H1 (cell line): ENCODE measurements around the gene TPD52L2. TPM values are rescaled to one million over a fixed set of nuclear protein-coding genes. Genes with fewer than 3 reads are reported as not detected.
"Not testable (repeated sequence)": the region's sequence is repeated elsewhere in the genome, so short reads cannot be mapped to it uniquely, and the experiment has no call there.

ENCODE experiments used
- CTCF ChIA-PET: fragments of 300-600 bp; sonication (Branson Sonifier 250); formaldehyde crosslinking; loops from one replicate; lab custom pipeline; 2021; ENCODE audit not compliant: partially characterized antibody; lab: Charles Lee
- POLR2A ChIA-PET: fragments of 300-600 bp; sonication (Branson Sonifier 250); formaldehyde crosslinking; loops from one replicate; lab custom pipeline; 2021; ENCODE audit warnings: inconsistent platforms; ENCODE audit not compliant: partially characterized antibody; lab: Charles Lee
- DNase-seq, 2 experiments: peaks; one replicate each; pipeline versions ENCODE4 v3.0.0 to v3.0.0-alpha.2; 2010 to 2022; ENCODE audit warnings: low spot score in 2 of 2, low read depth in 1 of 2, mixed read lengths in 1 of 2
- FAIRE-seq: peaks from 2 replicates; lab custom pipeline; 2011; peaks lifted over from hg19 to GRCh38; lab: Jason Lieb, UNC
- H2AFZ ChIP-seq: 2 replicates; pipeline ENCODE4 v1.8.1; 2012; ENCODE audit warnings: low read length, inconsistent platforms
- H2AK5ac ChIP-seq: 2 replicates; pipeline ENCODE4 v1.6.1; 2013; ENCODE audit warnings: low read depth, low read length
- H2BK120ac ChIP-seq: replicated peaks from 2 replicates; pipeline ENCODE3; 2013; ENCODE audit warnings: low read depth, low read length, inconsistent platforms
- H2BK12ac ChIP-seq: 2 replicates; pipeline ENCODE4 v1.6.1; 2013; ENCODE audit warnings: low read depth, low read length
- H2BK15ac ChIP-seq: 2 replicates; pipeline ENCODE4 v1.6.1; 2013; ENCODE audit warnings: low read length
- H2BK20ac ChIP-seq: 2 replicates; pipeline ENCODE4 v1.6.1; 2013; ENCODE audit warnings: low read length
- H2BK5ac ChIP-seq: 2 replicates; pipeline ENCODE4 v1.6.1; 2013; ENCODE audit warnings: low read depth, low read length
- H3K14ac ChIP-seq: 2 replicates; pipeline ENCODE4 v1.6.1; 2013; ENCODE audit warnings: inconsistent platforms; ENCODE audit not compliant: insufficient read length
- H3K18ac ChIP-seq: 2 replicates; pipeline ENCODE4 v1.6.1; 2013; ENCODE audit warnings: low read length; ENCODE audit errors: extremely low read depth
- H3K23ac ChIP-seq: 2 replicates; pipeline ENCODE4 v1.6.1; 2013; ENCODE audit warnings: inconsistent platforms; ENCODE audit not compliant: insufficient read length
- H3K23me2 ChIP-seq: 2 replicates; pipeline ENCODE4 v1.6.1; 2013; ENCODE audit warnings: low read depth, low read length
- H3K27ac ChIP-seq: 2 replicates; pipeline ENCODE4 v1.6.1; 2011; ENCODE audit warnings: low read depth, low read length, inconsistent platforms
- H3K27me3 ChIP-seq, 4 experiments: replicated peaks in 1 of 4; 1 replicate in 1 of 4; 2 replicates in 3 of 4; pipeline versions ENCODE4 v1.6.1 to v1.8.1; 2011 to 2013; ENCODE audit warnings: low read length in 3 of 4, mild to moderate bottlenecking in 3 of 4, inconsistent platforms in 2 of 4, mixed read lengths in 2 of 4, moderate library complexity in 1 of 4; ENCODE audit not compliant: control insufficient read depth in 3 of 4, insufficient read depth in 3 of 4; ENCODE audit errors: extremely low read depth in 1 of 4
- H3K36me3 ChIP-seq, 4 experiments: 2 replicates each; pipeline versions ENCODE4 v1.6.1 to v1.8.1; 2011 to 2013; ENCODE audit warnings: mild to moderate bottlenecking in 4 of 4, low read length in 3 of 4, moderate library complexity in 2 of 4, control low read depth in 1 of 4, inconsistent platforms in 1 of 4; ENCODE audit not compliant: insufficient read depth in 4 of 4, control insufficient read depth in 2 of 4
- H3K4ac ChIP-seq: replicated peaks from 2 replicates; pipeline ENCODE3; 2013; ENCODE audit warnings: low read length, low read depth, mixed read lengths, inconsistent platforms; ENCODE audit not compliant: insufficient read length
- H3K4me1 ChIP-seq, 4 experiments: replicated peaks in 1 of 4; 1 replicate in 1 of 4; 2 replicates in 3 of 4; pipeline versions ENCODE4 v1.6.1 to v1.8.1; 2011 to 2013; ENCODE audit warnings: low read length in 3 of 4, inconsistent platforms in 2 of 4, mixed read lengths in 1 of 4; ENCODE audit not compliant: insufficient read depth in 4 of 4, control insufficient read depth in 3 of 4
- H3K4me2 ChIP-seq, 2 experiments: 2 replicates each; pipeline versions ENCODE4 v1.6.1 to v1.8.1; 2011 to 2013; ENCODE audit warnings: low read depth in 2 of 2, low read length in 2 of 2, control low read depth in 1 of 2, inconsistent platforms in 1 of 2, mild to moderate bottlenecking in 1 of 2; ENCODE audit not compliant: insufficient read depth in 1 of 2
- H3K4me3 ChIP-seq, 4 experiments: fragments of 200-600, 300-600 bp in 1 of 4; sonication (generic), shearing (Covaris generic), sonication (Bioruptor Twin) in 1 of 4; 2 replicates each; pipeline versions ENCODE4 v1.5.1 to v1.8.1; 2011 to 2016; ENCODE audit warnings: low read length in 4 of 4, low read depth in 3 of 4, control low read depth in 2 of 4, inconsistent platforms in 2 of 4, mild to moderate bottlenecking in 2 of 4, mixed read lengths in 1 of 4, moderate library complexity in 1 of 4; ENCODE audit not compliant: insufficient read depth in 2 of 4; ENCODE audit errors: extremely low read depth in 1 of 4
- H3K56ac ChIP-seq: replicated peaks from 2 replicates; pipeline ENCODE3; 2013; ENCODE audit warnings: low read depth, mild to moderate bottlenecking, mixed read lengths, low read length, inconsistent platforms; ENCODE audit not compliant: insufficient read length
- H3K79me1 ChIP-seq: 2 replicates; pipeline ENCODE4 v1.6.1; 2013; ENCODE audit warnings: low read depth, low read length, control low read depth
- H3K79me2 ChIP-seq, 2 experiments: 2 replicates each; pipeline versions ENCODE4 v1.6.1 to v1.8.1; 2012 to 2013; ENCODE audit warnings: low read length in 2 of 2, mild to moderate bottlenecking in 2 of 2, inconsistent platforms in 1 of 2; ENCODE audit not compliant: insufficient read depth in 2 of 2, control insufficient read depth in 1 of 2
- H3K9ac ChIP-seq, 4 experiments: replicated peaks in 1 of 4; 1 replicate in 1 of 4; 2 replicates in 3 of 4; pipeline versions ENCODE4 v1.6.1 to v1.8.1; 2011 to 2013; ENCODE audit warnings: low read depth in 3 of 4, low read length in 3 of 4, control low read depth in 2 of 4, mild to moderate bottlenecking in 2 of 4, moderate library complexity in 2 of 4, inconsistent platforms in 1 of 4; ENCODE audit errors: extremely low read depth in 1 of 4
- H3K9me3 ChIP-seq, 2 experiments: 2 replicates each; pipeline versions ENCODE4 v1.6.1 to v1.8.1; 2012 to 2013; ENCODE audit warnings: mild to moderate bottlenecking in 2 of 2, moderate library complexity in 2 of 2, control low read depth in 1 of 2, inconsistent platforms in 1 of 2, low read depth in 1 of 2, low read length in 1 of 2, mixed read lengths in 1 of 2; ENCODE audit not compliant: insufficient read depth in 2 of 2
- H4K20me1 ChIP-seq, 2 experiments: replicated peaks in 1 of 2; 2 replicates each; pipeline versions ENCODE3 to v1.8.1; 2011 to 2013; ENCODE audit warnings: inconsistent platforms in 2 of 2, low read length in 2 of 2, mild to moderate bottlenecking in 1 of 2; ENCODE audit not compliant: insufficient read depth in 2 of 2, control insufficient read depth in 1 of 2
- H4K5ac ChIP-seq: 2 replicates; pipeline ENCODE4 v1.6.1; 2013; ENCODE audit warnings: low read length, low read depth, mixed read lengths, inconsistent platforms; ENCODE audit not compliant: insufficient read length
- H4K8ac ChIP-seq: 2 replicates; pipeline ENCODE4 v1.8.0; 2013; ENCODE audit warnings: mild to moderate bottlenecking, moderate library complexity, low read length, inconsistent platforms; ENCODE audit not compliant: insufficient read depth; ENCODE audit errors: extremely low read depth
- H4K91ac ChIP-seq: replicated peaks from 2 replicates; pipeline ENCODE3; 2013; ENCODE audit warnings: low read length, mixed read lengths, inconsistent platforms; ENCODE audit not compliant: insufficient read length
- EP300 ChIP-seq, 2 experiments: IDR thresholded peaks; 1 replicate in 1 of 2; 2 replicates in 1 of 2; pipeline ENCODE4 v1.6.1; 2011 to 2012; ENCODE audit warnings: low read depth in 2 of 2, low read length in 2 of 2, mild to moderate bottlenecking in 2 of 2, borderline replicate concordance in 1 of 2, inconsistent platforms in 1 of 2, moderate library complexity in 1 of 2
- WGBS, 2 experiments: shearing (Covaris generic) in 1 of 2; methylation state at CpG; one replicate each; pipeline versions ENCODE4 v1.1.6 to v1.1.7; 2013 to 2015; ENCODE audit warnings: low lambda C conversion rate in 2 of 2, mixed read lengths in 2 of 2, inconsistent platforms in 1 of 2, low coverage in 1 of 2, missing lambda C conversion rate in 1 of 2; ENCODE audit not compliant: insufficient replicate concordance in 2 of 2, insufficient coverage in 1 of 2, insufficient read length in 1 of 2; ENCODE audit errors: extremely low coverage in 1 of 2, missing lambda C conversion rate in 1 of 2; 5-methylcytosine and 5-hydroxymethylcytosine counted together
- polyA plus RNA-seq, 7 experiments: library from polyadenylated mRNA; depleted of rRNA in 3 of 7; stranded (reverse) in 5 of 7; unstranded in 2 of 7; fragments of >200 nt in 5 of 7; fragments of 200-250 nt in 2 of 7; gene quantifications; 1 replicate in 5 of 7; 2 replicates in 1 of 7; 4 replicates in 1 of 7; pipeline versions ENCODE4 v1.2.1 to v1.2.3, GENCODE V29; 2011 to 2013; ENCODE audit warnings: missing spikeins in 2 of 7, mixed read lengths in 2 of 7
- total RNA-seq: library from RNA; stranded (reverse); fragmentation: NEBNext Ultra II Directional; extraction: Animal tissue kit (Norgen Biotek cat#: 25700); gene quantifications from 2 replicates; pipeline ENCODE4 v1.2.1, GENCODE V29; 2021

The TPD52L2 gene
- total and polyA plus RNA-seq, 2 of the 8 experiments (the other 6 are each of a cell fraction or from before 2014, with no cell fraction given), result 77.1 to 80.2 TPM

DNA sequence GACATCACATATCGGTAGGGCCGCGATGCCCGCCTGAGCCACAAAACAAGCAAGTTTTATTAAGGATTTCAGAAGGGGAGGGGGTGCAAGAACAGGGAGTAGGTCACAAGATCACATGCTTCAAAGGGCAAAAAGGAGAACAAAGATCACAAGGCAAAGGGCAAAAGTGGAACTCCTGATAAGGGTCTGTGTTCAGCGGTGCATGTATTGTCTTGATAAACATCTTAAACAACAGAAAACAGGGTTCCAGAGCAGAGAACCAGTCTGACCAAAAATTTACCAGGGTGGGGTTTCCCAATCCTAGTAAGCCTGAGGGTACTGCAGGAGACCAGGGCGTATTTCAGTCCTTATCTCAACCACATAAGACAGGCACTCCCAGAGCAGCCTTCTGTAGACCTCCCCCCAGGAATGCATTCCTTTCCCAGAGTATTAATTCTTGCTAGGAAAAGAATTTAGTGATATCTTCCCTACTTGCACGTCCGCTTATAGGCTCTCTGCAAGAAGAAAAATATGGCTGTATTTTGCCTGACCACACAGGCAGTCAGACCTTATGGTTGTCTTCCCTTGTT, 51.4 kb downstream of the TPD52L2 start:
- H2BK12ac ChIP-seq, H4K8ac ChIP-seq, H2BK5ac ChIP-seq, H3K14ac ChIP-seq, H3K36me3 ChIP-seq, H3K4me1 ChIP-seq, H3K9ac ChIP-seq, H3K4me3 ChIP-seq, DNase-seq, FAIRE-seq, H2BK20ac ChIP-seq, H2AFZ ChIP-seq, H3K23ac ChIP-seq, H3K9me3 ChIP-seq, POLR2A ChIA-PET, H3K27ac ChIP-seq, H4K91ac ChIP-seq, H4K20me1 ChIP-seq, H3K4ac ChIP-seq, H3K23me2 ChIP-seq, H3K56ac ChIP-seq, H4K5ac ChIP-seq, H3K4me2 ChIP-seq, H3K18ac ChIP-seq, H2AK5ac ChIP-seq, H3K27me3 ChIP-seq, H3K79me1 ChIP-seq, H2BK120ac ChIP-seq, H2BK15ac ChIP-seq: not testable (repeated sequence)
- WGBS, 2 experiments, result 93% methylated on average over 8 of the region's 8 CpGs; no CpG with 5 or more reads in 1 of the 2 experiments
- TF ChIP-seq EP300 (IDR thresholded peaks at IDR 0.05; ENCODE audit: borderline replicate concordance in 1 of 2, low read depth in 2 of 2, low read length in 2 of 2), result peak in 1 of 2 experiments; percentile 27; a peak in 1 of 3 replicates
- CTCF ChIA-PET, result interaction anchor here (0.7 to 2.4 kb wide), 2 partner anchors 18 to 30 kb away, joined by 3 to 6 read pairs; no protein-coding TSS in a partner anchor
- H3K79me2 ChIP-seq, result peaks cover 0 to 24% of the 10 kb centered on the region in 2 experiments; a peak in 2 of 4 replicates
